Ishikawa (cell line): ENCODE data around the gene SNRPD3.

Experiments
- RAD21 ChIP-seq: IDR thresholded peaks from 2 replicates; pipeline ENCODE4 v1.6.1; 2012; ENCODE audit warnings: low read depth
- ZBTB7A ChIP-seq: IDR thresholded peaks from 2 replicates; pipeline ENCODE4 v1.6.1; 2012; ENCODE audit warnings: low read depth

- TF ChIP-seq ZBTB7A (no peak), RAD21 (no peak)
These were observed 26.4 kb downstream of the SNRPD3 start for GRCh38 chr22:24582056-24582814.
